ENCODE measurements around the gene MYOCD.

The MYOCD gene

GRCh38 chr17:12641084-12641483 is 24.6 kb upstream of the MYOCD start:
- DNase-seq (ENCODE audit: low read depth): no peak

GRCh38 chr17:12642034-12642433 is 23.7 kb upstream of the MYOCD start:
- DNase-seq (ENCODE audit: low read depth): no peak

- no peak for DNase-seq (ENCODE audit: low read depth)
These were observed 21.9 kb upstream of the MYOCD start for GRCh38 chr17:12643822-12644221.

DNA sequence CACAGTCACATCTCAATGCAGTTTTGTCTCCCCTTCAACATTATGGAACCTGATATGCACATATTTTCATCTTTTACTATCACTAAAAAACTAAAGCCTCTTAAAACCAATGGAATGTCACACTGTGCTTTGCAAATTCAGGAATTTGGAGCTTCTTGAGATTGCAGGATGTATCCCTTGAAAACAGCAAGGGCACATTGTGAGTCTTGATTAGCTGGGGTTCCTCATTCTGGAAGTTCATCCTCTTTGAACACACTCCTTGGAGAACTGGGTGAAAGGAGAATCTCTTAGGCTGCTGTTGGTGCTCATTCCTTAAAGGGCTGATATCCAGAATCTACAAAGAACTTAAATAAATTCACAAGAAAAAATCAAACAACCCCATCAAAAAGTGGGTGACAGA is 21.1 kb upstream of the MYOCD start:
- DNase-seq (ENCODE audit: low read depth): no peak

DNA sequence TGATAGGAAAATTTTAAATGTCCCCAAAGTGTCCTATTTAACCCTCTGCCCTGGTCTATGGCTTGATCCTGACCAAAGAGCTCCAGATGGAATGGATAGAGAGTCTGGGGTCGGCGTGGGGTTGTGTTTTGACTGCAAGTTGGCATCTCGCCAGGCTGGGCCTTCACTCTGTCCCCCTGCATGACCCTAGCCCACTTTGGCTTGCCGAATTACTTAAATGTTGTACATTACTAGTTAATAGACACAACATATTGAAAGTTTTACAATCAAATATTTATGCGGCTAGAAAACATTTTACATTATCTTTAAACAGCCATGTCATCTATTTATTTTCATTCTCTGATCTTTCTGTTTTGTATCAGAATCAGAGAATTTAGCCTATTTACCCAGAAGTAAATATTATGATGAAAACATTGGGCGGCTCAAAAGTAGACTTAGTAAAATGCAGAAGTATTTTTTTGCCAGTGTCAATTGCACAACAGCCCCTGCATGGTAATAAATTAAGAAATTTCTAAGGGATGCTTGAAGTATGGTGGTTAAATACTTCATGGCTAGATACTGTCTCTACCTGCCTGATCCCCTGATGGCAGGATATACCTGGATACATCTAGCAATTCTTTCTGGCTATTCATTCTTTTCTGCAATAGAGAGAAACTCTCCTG is 18.8 kb upstream of the MYOCD start:
- DNase-seq (ENCODE audit: low read depth): no peak

DNA sequence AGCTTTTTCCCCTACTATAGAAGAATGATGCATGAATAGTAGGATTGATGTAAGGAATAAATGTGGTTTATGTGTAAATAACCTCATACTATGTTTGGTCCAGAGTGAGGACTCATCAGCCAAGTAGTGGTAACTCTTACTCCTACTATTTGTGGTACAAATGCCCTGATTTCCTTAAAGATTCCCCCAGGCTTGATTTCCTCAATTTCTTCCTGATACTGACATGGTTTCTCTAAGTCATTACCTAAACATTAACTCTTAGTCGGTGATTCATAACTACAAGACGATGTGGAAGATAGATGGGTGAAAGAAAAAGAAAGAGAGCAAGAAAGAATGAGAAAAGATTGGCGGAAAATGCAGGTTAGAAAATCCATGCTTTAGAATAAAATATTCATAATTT is 17.2 kb upstream of the MYOCD start:
- no peak for DNase-seq (ENCODE audit: low read depth)

DNA sequence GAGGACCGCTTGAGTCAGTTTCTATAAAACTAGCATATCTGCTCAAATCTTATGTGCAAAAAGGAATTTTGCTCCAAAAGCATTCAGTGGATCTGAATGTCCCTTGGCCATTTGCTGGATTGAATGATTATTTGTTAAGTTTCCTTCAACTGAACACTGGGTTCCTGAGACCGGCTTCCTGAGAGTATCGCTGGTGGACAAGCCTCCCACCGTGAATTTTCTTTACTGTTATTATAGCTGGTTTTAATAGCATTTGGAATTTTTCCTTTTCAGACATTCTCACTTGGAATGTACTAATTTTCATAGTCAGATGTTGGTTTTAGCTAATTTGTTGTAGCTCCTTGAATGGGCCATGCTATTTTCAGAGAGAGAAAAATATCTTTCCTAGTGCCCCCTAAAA is 9.8 kb upstream of the MYOCD start:
- no peak for DNase-seq (ENCODE audit: low read depth)

DNA sequence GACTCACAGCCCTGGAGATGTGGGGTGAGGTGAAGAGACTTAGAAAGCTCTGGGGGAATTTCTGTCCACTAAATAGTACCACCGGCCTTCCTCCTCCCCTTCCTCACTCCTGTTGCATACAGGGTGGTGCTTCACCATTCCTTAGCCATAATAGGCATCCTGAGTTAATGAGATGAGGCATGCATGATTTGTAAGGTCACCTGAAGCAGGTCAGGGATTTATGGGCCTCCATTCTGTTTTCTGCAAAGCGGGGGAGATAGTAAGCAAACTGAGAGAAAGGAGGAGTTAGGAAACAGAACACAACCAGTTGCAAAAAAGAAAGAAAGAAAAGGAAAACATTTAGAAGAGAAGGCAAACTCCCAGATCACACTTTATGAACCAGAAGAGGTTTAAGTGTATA is 9.3 kb upstream of the MYOCD start:
- DNase-seq (ENCODE audit: low read depth): no peak

DNA sequence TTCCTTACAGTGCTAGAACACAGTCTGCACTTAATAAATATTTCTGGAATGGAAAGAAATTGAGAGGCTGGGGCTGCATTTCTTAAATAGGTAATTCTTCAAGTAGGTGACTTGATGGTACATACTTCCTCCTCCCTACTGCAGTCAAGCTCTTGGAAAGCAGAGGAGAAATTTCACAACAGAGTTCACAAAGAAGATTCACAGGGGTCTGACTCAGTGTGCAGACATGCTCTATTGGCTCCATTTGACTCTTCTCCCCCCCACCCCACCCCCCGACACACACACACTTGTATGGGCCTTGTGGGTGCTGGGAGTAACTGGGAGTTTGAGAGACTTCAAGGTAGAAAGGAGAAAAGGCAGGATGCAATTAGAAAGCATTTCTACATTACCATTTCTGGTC is 6.2 kb upstream of the MYOCD start:
- no peak for DNase-seq (ENCODE audit: low read depth)

GRCh38 chr17:12664252-12664651 is 1.4 kb upstream of the MYOCD start:
- no peak for DNase-seq (ENCODE audit: low read depth)

DNA sequence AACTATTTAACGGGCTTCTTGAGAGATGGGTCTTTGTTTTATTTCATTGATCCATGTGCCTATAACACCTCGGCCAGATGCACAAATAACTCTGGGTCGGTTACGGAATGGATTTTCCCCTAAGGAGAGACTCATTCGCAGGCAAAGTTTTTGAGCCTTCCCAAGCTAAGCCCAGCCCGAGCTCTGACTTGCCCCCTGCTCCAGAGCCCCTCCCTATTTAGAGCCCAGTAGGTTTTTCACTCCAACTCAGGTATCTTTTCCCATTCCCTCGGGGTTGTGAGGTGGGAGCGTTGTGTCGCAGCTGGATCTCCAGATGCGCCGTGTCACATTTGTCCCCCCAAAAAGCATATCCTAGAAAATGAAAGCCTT is 812 bp upstream of the MYOCD start:
- DNase-seq (ENCODE audit: low read depth): no peak

GRCh38 chr17:12666718-12667117 is 1.0 kb downstream of the MYOCD start:
- DNase-seq (ENCODE audit: low read depth): no peak

GRCh38 chr17:12667299-12667958 is 1.7 kb downstream of the MYOCD start:
- no peak for DNase-seq (ENCODE audit: low read depth)

DNA sequence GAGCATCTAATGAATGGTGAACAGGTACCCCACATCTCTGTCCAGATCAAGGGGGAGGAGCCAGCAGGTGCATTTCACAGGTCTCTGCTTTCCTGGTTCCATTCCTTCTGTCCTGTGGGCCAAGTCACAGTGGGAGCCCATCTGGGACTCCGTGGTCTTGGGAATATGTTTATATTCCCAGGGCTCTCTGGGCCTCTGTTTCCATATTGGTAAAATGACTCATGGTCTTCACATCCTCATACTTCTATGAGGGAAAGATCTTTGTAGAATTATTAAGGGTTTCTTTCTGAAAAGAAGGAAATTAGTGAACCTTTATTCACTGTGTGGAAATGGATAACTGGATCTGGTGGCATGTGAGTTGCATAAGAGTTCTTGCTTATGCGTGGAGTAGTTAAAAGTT is 6.2 kb downstream of the MYOCD start:
- no peak for DNase-seq (ENCODE audit: low read depth)

DNA sequence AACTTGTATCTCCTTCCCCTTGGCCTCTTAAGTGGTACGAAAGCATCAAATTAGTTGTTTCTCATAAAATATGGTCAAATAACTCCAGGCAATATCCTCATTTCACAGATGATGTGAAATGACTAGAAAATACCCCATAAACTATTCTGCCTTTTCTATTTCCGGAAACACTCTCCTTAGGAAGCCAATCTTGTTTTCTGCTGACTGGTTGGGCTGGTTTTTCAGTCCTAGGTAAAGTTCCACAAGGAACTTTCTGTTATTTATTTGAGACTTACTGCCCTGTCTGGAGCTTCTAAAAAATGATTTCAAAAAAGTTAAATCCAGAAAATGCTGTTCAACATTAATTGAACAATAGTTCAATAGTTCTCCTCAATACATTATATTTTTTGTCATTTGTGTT is 7.3 kb downstream of the MYOCD start:
- DNase-seq (ENCODE audit: low read depth): no peak

DNA sequence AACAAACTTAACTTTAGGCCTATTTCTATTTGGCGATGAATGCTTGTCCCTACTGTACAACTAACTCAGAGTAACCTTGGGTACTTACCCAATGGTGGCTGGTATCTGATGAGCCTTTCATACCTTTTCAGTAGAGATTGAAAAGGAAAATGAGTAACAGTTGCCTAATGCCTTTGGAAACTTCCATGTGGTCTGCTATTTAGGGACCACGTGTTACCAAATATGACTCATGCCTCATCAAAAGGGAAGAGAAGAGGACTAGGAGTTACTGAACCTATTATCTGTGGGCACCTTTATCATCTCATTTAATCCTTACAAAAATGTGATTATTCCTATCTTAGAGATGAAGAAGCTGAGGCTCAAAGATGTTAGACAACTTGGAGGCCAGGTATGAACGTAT is 8.1 kb downstream of the MYOCD start:
- no peak for DNase-seq (ENCODE audit: low read depth)

GRCh38 chr17:12680407-12680897 is 14.8 kb downstream of the MYOCD start:
- DNase-seq (ENCODE audit: low read depth): no peak

GRCh38 chr17:12680993-12681392 is 15.3 kb downstream of the MYOCD start:
- DNase-seq (ENCODE audit: low read depth): no peak

GRCh38 chr17:12683299-12683698 is 17.6 kb downstream of the MYOCD start:
- no peak for DNase-seq (ENCODE audit: low read depth)

GRCh38 chr17:12686486-12686885 is 20.8 kb downstream of the MYOCD start:
- no peak for DNase-seq (ENCODE audit: low read depth)

DNA sequence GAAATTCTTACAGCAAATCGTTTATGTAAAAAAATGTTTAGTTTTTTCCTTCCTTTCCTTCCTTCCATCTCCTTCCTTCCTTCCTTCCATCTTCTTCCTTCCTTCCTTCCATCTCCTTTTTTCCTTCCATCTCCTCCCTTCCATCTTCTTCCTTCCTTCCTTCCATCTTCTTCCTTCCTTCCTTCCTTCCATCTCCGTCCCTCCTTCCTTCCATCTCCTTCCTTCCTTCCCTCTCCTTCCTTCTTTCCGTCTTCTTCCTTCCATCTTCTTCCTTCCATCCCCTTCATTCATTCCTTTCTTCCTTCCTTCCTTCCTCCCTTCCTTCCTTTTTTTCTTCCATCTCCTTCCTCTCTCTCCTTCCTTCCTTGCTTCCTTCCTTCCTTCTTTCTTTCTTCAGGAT is 22.7 kb downstream of the MYOCD start:
- DNase-seq (ENCODE audit: low read depth): no peak

DNA sequence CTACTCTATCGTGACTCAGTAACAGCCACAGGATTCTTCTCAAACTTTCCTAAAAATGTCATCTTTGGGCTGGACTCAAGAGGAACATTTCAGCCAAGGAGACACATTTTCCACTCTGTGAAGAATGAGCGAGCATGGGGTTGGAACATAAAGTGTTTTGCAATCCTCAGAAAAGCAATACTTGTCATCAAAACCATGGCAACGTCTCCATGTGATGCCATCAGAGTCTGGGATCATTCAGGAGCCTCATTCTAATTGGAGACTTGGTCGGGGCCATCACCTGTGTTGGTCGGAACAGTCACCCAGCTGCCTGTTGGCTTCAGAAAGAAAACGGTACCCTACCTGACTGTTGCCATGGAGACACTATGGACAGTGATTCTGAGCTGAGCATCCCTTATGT is 25.5 kb downstream of the MYOCD start:
- no peak for DNase-seq (ENCODE audit: low read depth)

DNA sequence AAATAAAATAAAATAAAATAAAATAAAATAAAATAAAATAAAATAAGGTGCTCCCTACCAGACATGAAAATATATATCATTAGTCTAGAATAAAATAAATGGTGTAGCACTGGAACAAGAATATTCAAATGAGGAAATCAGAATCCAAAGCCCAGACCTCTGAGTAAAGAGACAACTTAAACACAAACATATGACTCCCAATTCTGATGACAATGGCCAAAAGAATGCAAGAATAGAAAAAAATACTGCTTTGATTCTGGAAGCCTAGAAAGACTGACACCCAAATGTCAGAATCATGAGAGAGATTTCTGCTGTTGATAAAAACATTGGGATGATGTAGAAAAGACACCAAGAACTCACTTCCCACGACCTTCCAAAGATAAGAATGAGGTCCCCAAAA is 27.9 kb downstream of the MYOCD start:
- DNase-seq (ENCODE audit: low read depth): no peak

- no peak for DNase-seq (ENCODE audit: low read depth)
These were observed 40.4 kb downstream of the MYOCD start for GRCh38 chr17:12706070-12706469.

Data from activated gamma-delta T cell treated with anti-CD3 and anti-CD28 coated beads, Interleukin-2, amount 50 U/mL, for 16 hours (primary cell).